GM21529 (cell line): ENCODE measurements around the gene ATXN7L3B.
"Not testable (repeated sequence)": the region's sequence is repeated elsewhere in the genome, so short reads cannot be mapped to it uniquely, and the experiment has no call there.

Source experiments
- ATAC-seq: cut with Tn5 transposase; IDR thresholded peaks from one replicate; pipeline ENCODE4 v1.9.1; 2021; ENCODE audit not compliant: unreplicated experiment

Gene ATXN7L3B, protein sequence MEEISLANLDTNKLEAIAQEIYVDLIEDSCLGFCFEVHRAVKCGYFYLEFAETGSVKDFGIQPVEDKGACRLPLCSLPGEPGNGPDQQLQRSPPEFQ

GRCh38 chr12:74537707-74538385 is at the start of gene ATXN7L3B:
TSS of gene ATXN7L3B (plus strand) at chr12:74537835. CDS start at chr12:74538113, 278 bp downstream.
- peak; percentile 95 for ATAC-seq

- ATAC-seq: peak; percentile 44
Measured at GRCh38 chr12:74488134-74488533, 49.5 kb upstream of the ATXN7L3B start.

GRCh38 chr12:74489543-74489942 is 48.1 kb upstream of the ATXN7L3B start:
- no peak for ATAC-seq

DNA sequence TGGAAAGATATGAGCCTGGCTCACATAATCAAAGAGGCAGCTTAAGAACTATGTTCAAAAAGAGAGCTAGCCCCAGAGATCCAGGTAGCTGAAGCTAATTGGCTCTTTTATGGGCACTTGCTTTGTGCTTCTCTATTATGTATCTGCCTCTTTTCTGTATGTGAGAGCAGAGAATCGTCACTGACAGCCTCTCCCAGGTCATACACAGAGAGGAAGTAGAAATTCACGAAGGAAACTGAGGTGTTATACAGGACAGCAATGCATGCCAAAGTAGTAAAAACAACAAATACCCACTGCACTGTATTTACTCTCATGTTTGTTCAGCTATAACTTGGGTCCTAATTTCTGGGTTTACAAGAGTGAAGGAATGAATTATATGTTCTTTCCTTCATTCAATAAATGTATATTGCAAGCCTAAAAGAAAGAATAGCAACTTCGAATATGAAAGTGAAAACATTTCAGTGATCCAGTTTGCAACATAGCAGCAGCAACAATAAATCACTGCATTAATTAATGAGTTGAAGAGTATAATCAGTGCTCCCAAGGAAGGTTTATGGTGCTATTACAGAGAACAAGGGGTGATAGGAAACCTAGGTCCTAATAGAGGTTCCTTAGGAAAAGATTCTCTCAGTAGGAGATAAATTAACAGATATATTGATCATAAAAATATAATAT is 47.1 kb upstream of the ATXN7L3B start:
- peak; percentile 87 for ATAC-seq

- no peak for ATAC-seq
Measured at GRCh38 chr12:74491374-74491773, 46.3 kb upstream of the ATXN7L3B start.

GRCh38 chr12:74499192-74499591 is 38.4 kb upstream of the ATXN7L3B start:
- no peak for ATAC-seq

DNA sequence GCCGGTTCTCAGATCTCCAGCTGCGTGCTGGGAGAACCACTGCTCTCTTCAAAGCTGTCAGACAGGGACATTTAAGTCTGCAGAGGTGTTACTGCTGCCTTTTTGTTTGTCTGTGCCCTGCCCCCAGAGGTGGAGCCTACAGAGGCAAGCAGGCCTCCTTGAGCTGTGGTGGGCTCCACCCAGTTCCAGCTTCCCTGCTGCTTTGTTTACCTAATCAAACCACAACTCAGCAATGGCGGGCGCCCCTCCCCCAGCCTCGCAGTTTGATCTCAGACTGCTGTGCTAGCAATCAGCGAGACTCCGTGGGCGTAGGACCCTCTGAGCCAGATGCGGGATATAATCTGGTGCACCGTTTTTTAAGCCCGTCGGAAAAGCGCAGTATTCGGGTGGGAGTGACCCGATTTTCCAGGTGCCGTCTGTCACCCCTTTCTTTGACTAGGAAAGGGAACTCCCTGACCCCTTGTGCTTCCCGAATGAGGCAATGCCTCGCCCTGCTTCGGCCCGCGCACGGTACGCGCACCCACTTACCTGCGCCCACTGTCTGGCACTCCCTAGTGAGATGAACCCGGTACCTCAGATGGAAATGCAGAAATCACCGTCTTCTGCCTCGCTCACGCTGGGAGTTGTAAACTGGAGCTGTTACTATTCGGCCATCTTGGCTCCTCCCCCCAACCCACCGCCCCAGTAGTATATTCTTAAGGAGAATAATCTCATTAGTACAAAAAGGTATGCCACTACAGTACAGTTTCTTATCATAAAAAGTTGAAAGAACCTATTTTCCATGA is 28.6 kb upstream of the ATXN7L3B start:
- ATAC-seq: not testable (repeated sequence)

DNA sequence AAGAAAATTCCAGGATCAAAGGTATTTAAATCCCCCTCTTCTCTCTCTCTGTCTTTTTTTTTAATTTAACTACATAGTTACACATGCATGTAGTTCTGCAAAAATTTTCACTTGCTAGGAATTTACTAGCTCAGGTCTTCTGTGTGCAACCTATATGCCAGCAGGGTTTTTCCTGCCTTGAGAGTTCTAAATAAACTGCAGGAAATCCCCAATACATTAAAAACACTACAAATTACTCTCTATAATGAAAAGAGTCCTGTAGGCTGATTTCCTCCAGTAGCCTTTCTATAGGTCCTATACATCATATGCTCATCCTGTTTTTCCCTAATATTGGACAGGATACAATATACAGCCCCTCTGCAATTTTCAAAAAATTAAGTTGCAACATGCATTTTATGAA is 27.7 kb upstream of the ATXN7L3B start:
- ATAC-seq: no peak

DNA sequence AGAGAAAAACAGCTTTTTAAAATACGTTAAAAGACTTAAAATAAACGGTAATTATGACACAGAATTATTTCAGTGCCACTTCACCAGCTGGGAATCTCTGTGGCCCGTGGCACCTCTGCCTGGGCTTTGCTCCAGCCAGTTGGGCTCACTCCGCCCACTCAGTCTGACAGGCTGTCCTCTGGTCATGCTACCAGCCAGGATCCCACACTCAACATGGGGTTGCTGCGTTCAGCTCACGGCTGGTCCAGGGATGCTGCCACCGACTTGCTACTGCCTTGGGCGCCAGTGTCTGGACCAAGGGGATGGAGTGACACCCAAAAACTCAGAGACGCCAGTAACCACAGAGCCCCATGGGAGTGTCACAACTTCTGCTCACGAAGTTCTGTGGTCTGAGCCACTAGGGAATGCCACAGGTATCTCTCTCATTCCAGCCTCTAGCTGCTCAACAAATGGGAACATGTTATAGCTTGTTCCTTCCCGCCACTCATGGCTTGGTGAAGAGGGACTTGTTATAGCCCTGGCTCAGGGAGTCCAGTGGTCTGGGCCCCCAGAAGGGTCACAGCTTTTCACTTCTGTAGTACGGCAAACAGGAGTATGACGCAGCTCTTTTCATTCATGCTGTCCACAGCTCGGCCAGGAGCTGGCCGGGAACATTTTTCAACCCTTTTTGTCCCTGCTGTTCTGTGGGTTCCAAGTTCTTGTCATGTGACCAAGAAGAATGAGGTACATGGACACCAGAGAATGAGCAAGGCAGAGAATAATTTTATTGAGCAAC is 23.4 kb upstream of the ATXN7L3B start:
- ATAC-seq: no peak

DNA sequence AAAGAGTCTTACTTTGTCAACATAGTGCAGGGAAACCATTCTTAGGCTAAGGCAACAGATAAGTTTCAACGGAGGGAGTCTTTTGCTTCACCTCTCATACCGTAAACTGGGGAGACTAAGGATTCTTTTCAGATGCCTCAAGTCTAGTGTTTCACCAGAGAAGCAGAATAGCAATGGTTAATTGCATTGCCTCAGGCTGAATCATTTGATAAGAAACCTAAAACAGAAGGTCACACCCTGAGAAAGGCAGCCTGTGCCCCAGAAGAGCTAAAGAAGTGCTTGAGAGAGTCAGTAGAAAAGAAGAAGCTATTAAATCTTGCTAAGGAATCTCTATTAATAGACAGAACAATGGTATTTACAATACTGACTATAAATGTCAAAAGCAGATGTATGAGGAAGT is 21.8 kb upstream of the ATXN7L3B start:
- no peak for ATAC-seq

- ATAC-seq: no peak
Measured at GRCh38 chr12:74526535-74526934, 11.1 kb upstream of the ATXN7L3B start.

DNA sequence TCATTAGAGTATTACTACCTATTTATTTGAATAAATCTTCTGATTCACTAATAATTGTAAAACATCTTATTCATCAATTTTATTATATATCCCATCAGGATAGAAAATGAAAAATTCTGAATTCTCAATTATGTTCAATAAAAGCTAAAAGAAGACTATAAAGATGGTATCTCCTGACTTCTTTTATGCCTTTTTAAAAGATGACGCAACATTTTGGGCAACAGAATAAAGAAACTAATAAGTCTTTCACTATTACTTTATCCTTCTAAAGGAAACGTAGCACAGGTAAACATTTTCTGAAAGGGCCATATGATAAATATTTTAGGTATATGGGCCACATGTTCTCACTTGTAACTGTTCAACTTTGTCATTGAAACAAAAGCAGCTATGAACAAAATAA is 10.1 kb upstream of the ATXN7L3B start:
- ATAC-seq: no peak

DNA sequence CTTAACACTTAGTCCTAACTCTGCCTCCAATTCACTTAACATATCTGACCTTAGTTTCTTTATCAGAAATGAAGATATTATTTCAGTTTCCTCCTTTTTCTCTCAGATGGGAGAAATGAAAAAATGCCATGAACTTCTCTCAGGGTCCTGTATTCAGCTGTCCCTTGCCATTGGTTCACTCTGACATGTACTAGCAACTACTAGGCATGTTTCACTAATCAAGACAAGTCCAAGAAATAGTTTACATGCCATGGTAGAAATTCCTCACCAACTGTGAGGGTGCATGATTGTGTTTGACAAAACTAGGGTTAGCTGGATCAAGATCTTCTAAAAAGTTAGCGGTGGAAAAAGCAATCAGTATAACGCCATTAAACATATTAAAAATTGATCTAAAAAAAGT is 7.0 kb upstream of the ATXN7L3B start:
- no peak for ATAC-seq

- no peak for ATAC-seq
Measured at GRCh38 chr12:74535536-74535935, 2.1 kb upstream of the ATXN7L3B start.

DNA sequence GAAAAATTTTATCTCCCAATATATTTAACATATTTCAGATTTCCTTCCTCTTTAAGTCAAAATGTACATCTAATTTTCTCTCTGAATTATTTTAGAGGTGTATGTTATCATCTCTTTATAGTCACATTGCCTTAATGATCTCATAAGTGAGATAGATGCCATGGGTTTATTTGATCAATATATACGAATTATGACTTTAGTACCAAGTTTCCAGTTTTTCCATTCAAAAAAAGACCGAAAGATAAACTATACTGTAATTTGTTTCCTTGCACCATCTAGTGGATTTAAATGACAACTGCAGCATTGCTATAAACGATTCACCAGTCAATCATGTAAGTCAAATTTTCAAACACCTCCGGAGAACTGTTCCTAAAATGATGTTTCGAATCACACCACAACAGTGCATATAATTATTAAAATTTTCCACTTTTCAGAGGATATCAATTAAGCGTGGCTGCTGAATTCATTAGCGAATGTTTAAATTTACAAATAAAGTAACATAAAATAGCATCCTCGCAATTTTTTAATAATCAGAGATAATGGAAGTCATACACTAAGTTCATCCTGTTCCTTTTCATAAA is 419 bp upstream of the ATXN7L3B start:
- ATAC-seq: peak; percentile 57

- peak; percentile 24 for ATAC-seq
Measured at GRCh38 chr12:74538491-74539258, 1.0 kb downstream of the ATXN7L3B start.

DNA sequence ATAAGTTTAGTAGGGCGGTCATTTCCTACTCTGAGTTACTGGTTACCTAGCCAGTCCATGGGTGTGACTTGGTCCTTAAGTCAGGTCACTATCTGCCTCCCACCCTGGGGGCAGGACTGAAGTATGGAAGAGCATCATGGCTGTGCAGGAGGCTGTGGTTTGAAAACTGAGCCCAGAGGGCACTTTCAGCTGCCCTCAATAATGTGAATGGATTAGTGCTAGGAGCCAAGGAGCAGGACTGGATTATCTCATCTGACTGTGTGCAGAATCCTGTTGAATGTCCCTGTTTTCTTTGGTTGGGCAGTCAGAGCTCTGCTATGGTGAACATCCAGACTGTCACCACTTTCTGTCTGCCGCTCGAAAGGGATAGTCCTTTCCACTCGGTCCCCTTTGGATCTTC is 1.6 kb downstream of the ATXN7L3B start:
- ATAC-seq: no peak

GRCh38 chr12:74539765-74540526 is 2.3 kb downstream of the ATXN7L3B start:
- no peak for ATAC-seq

- ATAC-seq: no peak
Measured at GRCh38 chr12:74541074-74541473, 3.4 kb downstream of the ATXN7L3B start.
